ENCODE results near the gene UGT1A3. TPM values are rescaled to one million over a fixed set of nuclear protein-coding genes. Genes with fewer than 3 reads are reported as not detected.

The UGT1A3 gene
- total RNA-seq, 1 donor from 2014 or later = not detected

DNA sequence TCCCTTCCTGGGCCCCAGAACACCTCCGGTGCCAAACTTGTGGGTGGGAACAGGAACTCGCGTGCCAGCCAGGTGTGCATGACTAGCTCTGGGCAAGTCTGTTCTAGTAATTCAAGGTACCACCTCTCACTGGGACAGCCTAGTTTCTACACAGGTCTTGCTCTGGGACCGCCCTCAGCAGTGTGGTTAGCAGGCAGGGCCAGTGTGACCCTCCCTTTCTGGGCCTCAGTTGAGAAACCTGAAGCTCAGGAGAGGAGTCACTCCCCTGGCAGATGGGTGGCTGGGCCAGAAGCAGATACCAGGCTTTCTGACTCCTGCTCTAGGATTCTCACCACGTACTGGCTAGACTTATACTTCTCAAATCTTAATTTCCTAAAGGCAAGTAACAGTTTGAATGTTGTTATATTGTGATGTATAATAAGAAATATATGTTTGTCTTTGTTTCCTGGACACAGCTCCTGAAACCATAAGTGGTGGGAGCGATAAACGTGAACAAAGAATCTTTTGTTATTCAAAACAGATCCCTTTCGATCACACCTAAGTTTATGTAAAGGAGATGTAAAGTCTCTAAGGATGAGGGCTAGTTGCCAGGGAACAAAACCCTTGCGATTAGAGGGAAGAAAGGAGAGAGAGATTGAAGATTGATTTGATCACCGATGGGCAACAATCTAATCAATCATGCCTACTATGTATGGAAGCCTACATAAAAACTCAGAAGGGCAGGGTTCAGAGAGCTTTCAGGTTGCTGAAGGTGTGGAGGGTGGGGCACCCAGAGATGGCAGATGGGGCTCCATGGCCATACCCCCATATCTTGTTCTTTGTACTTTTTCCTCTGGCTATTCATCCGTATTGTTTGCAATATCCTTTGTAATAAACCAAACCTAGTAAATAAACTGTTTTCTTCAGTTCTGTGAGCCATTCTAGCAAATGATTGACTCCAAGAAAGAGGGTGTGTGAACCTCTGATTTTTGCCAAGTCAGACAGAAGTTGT, 37.1 kb upstream of the UGT1A3 start:
- H3K9me3 Mint-ChIP-seq (ENCODE audit: low read depth) = no peaks in the 10 kb centered on the region
- DNase-seq (ENCODE audit: low spot score) = no peak
- no peaks in the 10 kb centered on the region for H3K27me3 Mint-ChIP-seq (ENCODE audit: low read depth)
- no peak overlapping the region for H3K4me3 Mint-ChIP-seq (ENCODE audit: unreplicated experiment)
- no peaks in the 10 kb centered on the region for H3K4me1 Mint-ChIP-seq (ENCODE audit: low read depth)
- TF ChIP-seq, protein P1, sequence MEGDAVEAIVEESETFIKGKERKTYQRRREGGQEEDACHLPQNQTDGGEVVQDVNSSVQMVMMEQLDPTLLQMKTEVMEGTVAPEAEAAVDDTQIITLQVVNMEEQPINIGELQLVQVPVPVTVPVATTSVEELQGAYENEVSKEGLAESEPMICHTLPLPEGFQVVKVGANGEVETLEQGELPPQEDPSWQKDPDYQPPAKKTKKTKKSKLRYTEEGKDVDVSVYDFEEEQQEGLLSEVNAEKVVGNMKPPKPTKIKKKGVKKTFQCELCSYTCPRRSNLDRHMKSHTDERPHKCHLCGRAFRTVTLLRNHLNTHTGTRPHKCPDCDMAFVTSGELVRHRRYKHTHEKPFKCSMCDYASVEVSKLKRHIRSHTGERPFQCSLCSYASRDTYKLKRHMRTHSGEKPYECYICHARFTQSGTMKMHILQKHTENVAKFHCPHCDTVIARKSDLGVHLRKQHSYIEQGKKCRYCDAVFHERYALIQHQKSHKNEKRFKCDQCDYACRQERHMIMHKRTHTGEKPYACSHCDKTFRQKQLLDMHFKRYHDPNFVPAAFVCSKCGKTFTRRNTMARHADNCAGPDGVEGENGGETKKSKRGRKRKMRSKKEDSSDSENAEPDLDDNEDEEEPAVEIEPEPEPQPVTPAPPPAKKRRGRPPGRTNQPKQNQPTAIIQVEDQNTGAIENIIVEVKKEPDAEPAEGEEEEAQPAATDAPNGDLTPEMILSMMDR (IDR thresholded peaks at IDR 0.05) = no peak
- no peak overlapping the region for H3K27ac Mint-ChIP-seq (ENCODE audit: unreplicated experiment)
- peaks cover under 1% of the 10 kb centered on the region for H3K36me3 Mint-ChIP-seq (ENCODE audit: low read depth)

DNA sequence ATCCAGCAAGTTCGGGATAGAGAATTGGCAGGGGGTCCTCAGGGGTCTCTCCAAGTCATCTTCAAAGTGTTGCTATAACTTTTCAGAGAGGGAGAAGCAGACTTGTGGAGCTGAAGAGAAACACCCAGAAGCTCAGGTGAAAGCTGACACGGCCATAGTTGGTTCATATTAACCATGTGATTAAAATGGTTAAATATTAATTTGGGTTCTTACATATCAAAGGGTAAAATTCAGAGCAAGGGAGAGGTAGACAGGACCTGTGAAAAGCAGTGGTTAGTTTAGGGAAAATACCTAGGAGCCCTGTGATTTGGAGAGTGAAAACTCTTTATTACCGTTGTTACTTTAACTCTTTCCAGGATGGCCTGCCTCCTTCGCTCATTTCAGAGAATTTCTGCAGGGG, 36.2 kb upstream of the UGT1A3 start, which contains the start of gene UGT1A6:
UGT1A6 (plus strand) TSS at position 243 of the 400 bp plus-strand sequence; CDS start at position 358, 115 bp downstream.
- H3K36me3 Mint-ChIP-seq (ENCODE audit: low read depth) = no peaks in the 10 kb centered on the region
- no peak for DNase-seq (ENCODE audit: low spot score)
- TF ChIP-seq, protein P1 (IDR thresholded peaks at IDR 0.05) = no peak

DNA sequence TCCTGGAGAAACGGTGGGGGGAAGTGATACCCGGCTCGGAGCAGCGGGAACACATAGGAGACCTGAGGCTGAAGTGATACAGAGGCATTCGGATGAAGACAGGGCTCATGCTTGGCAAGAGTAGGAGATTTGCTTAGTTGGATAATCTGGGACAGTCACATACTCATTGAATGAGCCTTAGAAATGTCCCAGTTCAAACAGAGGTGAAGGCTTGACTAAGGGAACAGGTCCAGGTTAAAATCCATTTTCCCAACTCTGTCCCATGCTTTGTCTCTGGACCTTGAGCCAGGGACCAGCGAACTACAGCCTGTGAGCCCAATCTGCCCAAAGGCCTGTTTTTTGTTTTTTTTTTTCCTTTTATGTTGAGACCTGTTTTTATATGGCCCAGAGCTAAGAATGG, 34.9 kb upstream of the UGT1A3 start:
- Mint-ChIP-seq H3K4me3 (ENCODE audit: unreplicated experiment) (no peak overlapping the region), H3K27me3 (ENCODE audit: low read depth) (no peaks in the 10 kb centered on the region), H3K9me3 (ENCODE audit: low read depth) (no peaks in the 10 kb centered on the region), H3K36me3 (ENCODE audit: low read depth) (no peaks in the 10 kb centered on the region), H3K4me1 (ENCODE audit: low read depth) (no peaks in the 10 kb centered on the region), H3K27ac (ENCODE audit: unreplicated experiment) (no peak overlapping the region)
- TF ChIP-seq, protein P1 (IDR thresholded peaks at IDR 0.05) = no peak
- no peak for DNase-seq (ENCODE audit: low spot score)

More for the DNA sequence above, 36.2 kb upstream of the UGT1A3 start, which contains the start of gene UGT1A6:
- H3K4me1 Mint-ChIP-seq (ENCODE audit: low read depth) = no peaks in the 10 kb centered on the region
- H3K27me3 Mint-ChIP-seq (ENCODE audit: low read depth) = no peaks in the 10 kb centered on the region
- no peak within 1 kb of the TSS for H3K4me3 Mint-ChIP-seq (ENCODE audit: unreplicated experiment)
- H3K9me3 Mint-ChIP-seq (ENCODE audit: low read depth) = no peaks in the 10 kb centered on the region
- H3K27ac Mint-ChIP-seq (ENCODE audit: unreplicated experiment) = no peak within 1 kb of the TSS

DNA sequence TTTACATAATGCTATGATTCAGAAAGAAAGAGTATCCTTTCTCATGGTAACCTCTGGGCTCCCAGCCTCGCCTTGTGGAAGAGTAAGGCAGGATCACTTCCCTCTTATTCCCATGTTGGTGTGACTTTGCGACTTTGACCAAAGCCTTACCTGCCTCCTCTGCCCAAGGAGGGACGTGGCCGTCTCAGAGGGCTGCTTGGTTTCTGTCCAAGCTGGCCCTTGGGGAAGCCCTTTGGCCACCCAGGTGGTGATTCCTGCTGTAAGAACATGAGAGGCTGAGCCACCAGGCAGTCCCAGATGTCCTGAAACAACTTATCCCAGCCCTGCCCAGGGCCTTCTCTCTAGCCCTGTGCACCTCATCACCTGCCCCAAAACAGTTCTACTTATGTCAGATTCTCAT, 30.1 kb upstream of the UGT1A3 start:
- DNase-seq (ENCODE audit: low spot score) = no peak
- H3K27ac Mint-ChIP-seq (ENCODE audit: unreplicated experiment) = no peak overlapping the region
- TF ChIP-seq, protein P1 (IDR thresholded peaks at IDR 0.05) = no peak
- H3K4me3 Mint-ChIP-seq (ENCODE audit: unreplicated experiment) = no peak overlapping the region
- peaks cover 19% of the 10 kb centered on the region for H3K9me3 Mint-ChIP-seq (ENCODE audit: low read depth)
- peaks cover 8% of the 10 kb centered on the region for H3K36me3 Mint-ChIP-seq (ENCODE audit: low read depth)
- peaks cover 16% of the 10 kb centered on the region for H3K4me1 Mint-ChIP-seq (ENCODE audit: low read depth)
- no peaks in the 10 kb centered on the region for H3K27me3 Mint-ChIP-seq (ENCODE audit: low read depth)

DNA sequence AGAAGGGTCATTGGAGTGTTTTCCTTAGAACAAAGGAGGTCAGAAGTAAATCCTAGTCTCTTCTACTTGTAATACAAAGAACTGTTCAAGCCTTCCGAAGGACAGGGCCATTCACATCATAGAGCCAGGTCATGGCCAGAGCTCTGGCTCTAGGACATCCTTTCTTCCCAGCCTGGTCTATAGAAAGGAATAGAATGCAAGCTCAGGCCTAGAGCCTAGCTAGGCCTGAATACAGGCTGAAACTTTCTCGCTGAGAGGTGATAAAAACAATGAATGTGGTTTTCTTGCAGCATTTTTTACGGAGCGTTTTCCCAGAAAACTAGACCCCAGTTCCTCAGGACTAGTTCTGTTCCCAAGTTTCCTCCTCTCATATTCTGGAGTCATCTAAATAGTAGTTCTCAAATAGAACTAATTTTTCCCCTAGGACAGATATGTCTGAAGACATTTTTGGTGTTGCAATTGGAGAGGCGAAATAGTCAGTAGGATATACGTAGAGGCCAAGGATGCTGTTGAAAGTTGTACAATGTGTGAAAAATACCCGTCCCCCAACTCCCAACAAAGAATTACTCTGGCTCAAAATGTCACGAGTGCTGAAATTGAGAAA, 29.3 kb upstream of the UGT1A3 start:
- Mint-ChIP-seq H3K4me3 (ENCODE audit: unreplicated experiment) (no peak overlapping the region), H3K27ac (ENCODE audit: unreplicated experiment) (peak overlapping the region; percentile 68), H3K27me3 (ENCODE audit: low read depth) (no peaks in the 10 kb centered on the region), H3K4me1 (ENCODE audit: low read depth) (peaks cover 16% of the 10 kb centered on the region), H3K36me3 (ENCODE audit: low read depth) (peaks cover 10% of the 10 kb centered on the region), H3K9me3 (ENCODE audit: low read depth) (peaks cover 25% of the 10 kb centered on the region)
- TF ChIP-seq, protein P1 (IDR thresholded peaks at IDR 0.05) = no peak
- DNase-seq (ENCODE audit: low spot score) = no peak

Measured in chondrocyte (in vitro differentiated cells).